Measurements from ENCODE around the gene PELI1.

DNA sequence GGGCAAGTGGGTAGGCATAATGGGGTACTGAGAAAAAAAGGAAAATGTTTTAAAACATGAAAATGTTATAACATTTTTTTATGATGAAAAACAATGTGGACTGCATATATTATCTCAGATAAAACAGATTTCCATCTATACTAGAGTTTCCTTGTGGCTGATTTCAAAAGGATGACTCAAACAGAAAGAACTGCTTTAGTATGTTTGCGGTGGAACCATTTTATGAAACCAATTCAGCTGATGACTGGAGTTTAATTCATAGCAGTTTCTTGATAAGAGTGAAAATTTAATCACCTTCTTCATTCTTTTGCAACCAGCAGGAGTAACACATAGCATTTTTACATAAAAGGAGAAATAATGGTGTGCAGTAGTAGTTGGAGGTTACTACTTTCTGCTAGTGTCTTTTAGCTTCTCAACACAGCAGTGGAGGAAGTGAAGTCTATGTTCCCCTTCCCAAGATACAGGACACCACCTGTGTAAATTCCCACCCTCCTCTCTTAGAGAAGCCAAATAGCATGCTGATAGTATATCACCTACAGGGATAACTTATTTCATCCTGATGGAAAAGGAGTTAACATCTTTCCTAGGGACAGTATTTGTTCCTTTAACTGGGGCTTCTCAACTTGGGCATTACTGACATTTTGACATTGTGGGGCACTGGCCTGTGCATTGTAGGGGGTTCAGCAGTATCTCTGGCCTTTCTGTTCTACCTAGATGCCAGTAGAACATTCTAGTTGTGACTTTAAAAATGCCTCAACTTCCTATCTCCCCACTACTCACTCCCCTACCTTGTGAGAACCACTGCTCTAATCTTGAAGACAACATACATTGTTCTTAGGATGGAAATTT, 29.9 kb downstream of the PELI1 start:
- TF ChIP-seq, protein P1, sequence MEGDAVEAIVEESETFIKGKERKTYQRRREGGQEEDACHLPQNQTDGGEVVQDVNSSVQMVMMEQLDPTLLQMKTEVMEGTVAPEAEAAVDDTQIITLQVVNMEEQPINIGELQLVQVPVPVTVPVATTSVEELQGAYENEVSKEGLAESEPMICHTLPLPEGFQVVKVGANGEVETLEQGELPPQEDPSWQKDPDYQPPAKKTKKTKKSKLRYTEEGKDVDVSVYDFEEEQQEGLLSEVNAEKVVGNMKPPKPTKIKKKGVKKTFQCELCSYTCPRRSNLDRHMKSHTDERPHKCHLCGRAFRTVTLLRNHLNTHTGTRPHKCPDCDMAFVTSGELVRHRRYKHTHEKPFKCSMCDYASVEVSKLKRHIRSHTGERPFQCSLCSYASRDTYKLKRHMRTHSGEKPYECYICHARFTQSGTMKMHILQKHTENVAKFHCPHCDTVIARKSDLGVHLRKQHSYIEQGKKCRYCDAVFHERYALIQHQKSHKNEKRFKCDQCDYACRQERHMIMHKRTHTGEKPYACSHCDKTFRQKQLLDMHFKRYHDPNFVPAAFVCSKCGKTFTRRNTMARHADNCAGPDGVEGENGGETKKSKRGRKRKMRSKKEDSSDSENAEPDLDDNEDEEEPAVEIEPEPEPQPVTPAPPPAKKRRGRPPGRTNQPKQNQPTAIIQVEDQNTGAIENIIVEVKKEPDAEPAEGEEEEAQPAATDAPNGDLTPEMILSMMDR (IDR thresholded peaks at IDR 0.05), result no peak
- TF ChIP-seq EZH2 (IDR thresholded peaks at IDR 0.05), result no peak

Data from neural progenitor cell (in vitro differentiated cells).